Choroid plexus epithelial cell (primary cell): Measurements from ENCODE around the gene OTP.

Source experiments
- DNase-seq: peaks from one replicate; pipeline ENCODE4 v3.0.0-alpha.2; 2010; ENCODE audit warnings: low read depth
- H3K4me3 ChIP-seq: 2 replicates; pipeline ENCODE4 v1.5.1; 2011; ENCODE audit warnings: low read depth, mild to moderate bottlenecking, control low read depth, low read length, moderate library complexity
- TF ChIP-seq, protein P1 (sequence below): conservative IDR thresholded peaks from 2 replicates; pipeline ENCODE4 v1.5.1; 2011; ENCODE audit warnings: low read depth, mild to moderate bottlenecking, control low read depth, inconsistent platforms, low read length, moderate library complexity

The OTP gene

DNA sequence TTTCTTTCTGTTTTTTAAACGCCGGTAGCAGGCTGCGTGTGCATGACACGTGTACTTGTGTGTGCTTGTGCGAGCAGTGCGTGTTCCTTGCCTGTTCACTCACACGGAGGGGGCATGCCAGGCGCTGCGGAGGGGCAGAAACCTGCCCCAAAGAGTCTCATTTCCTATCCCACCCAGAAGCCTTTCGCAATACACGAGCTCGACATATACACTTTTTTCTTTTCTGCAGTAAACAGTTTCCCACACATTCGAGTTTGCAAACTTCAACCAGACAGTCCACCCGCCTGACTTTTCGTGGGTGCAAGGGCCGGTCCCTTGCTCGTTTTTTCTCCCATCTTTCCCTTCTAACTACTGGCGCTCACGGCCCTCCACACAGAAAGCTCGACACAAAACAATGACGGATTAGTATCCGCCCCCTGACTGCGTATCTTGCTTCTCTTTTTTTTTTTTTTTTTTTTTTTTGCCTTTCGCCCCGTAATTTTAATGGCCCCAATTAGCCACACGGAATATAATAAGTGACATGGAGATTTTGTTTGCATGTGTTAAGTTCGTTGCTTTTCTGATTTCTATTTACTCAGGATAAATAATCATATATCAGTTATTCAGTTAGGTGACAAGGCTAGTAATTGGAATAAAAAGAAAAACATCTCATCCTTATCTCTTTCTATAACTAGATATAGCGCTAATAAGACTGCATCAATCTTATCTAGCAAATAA, 5.3 kb upstream of the OTP start:
- TF ChIP-seq, protein P1, sequence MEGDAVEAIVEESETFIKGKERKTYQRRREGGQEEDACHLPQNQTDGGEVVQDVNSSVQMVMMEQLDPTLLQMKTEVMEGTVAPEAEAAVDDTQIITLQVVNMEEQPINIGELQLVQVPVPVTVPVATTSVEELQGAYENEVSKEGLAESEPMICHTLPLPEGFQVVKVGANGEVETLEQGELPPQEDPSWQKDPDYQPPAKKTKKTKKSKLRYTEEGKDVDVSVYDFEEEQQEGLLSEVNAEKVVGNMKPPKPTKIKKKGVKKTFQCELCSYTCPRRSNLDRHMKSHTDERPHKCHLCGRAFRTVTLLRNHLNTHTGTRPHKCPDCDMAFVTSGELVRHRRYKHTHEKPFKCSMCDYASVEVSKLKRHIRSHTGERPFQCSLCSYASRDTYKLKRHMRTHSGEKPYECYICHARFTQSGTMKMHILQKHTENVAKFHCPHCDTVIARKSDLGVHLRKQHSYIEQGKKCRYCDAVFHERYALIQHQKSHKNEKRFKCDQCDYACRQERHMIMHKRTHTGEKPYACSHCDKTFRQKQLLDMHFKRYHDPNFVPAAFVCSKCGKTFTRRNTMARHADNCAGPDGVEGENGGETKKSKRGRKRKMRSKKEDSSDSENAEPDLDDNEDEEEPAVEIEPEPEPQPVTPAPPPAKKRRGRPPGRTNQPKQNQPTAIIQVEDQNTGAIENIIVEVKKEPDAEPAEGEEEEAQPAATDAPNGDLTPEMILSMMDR = no peak
- H3K4me3 ChIP-seq = no peak overlapping the region
- DNase-seq = no peak

DNA sequence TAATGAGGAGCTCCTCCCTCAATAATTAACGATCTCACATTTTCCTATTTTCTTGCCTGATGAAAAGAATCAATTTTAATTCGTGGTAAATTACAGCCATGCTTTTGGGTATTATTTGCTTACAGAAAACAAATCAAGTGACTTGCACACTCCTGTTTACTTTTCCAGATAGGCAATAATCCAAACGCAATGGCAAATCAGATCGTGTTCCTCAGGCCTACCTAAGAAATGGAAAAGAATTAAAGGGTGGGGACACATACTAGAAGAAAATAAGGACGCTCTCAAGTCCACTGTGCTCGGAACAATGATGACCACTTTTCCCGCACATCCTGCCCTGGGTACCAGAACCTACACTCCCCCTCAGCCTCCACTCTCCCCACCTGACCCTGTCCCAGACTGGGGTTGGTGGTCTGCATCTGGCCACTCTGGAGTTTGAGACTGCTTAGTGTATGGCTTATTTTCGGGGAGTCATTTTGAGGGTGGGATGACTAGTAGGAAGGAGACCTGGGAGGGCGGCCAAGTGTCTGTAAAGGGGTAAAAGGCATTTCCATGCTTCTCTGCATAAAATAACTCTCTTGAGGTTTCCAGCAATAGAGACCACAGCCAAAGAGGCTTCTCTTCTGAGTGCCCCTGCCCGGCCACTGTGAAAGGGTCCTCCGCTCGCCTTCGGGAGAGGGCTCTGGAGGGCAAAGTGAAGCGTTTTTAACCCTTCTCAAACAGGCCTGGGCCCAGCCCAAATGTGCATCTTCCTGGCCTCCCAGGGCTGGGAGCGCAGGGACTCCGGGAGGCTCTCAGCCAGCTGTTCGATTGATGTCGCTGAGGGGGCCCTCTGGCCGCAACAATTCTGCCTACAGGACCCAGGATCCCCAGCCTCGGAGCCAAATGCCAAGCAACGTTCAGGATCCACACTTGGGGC, 4.5 kb upstream of the OTP start:
- H3K4me3 ChIP-seq = no peak overlapping the region
- no peak for DNase-seq
- TF ChIP-seq, protein P1 = no peak

DNA sequence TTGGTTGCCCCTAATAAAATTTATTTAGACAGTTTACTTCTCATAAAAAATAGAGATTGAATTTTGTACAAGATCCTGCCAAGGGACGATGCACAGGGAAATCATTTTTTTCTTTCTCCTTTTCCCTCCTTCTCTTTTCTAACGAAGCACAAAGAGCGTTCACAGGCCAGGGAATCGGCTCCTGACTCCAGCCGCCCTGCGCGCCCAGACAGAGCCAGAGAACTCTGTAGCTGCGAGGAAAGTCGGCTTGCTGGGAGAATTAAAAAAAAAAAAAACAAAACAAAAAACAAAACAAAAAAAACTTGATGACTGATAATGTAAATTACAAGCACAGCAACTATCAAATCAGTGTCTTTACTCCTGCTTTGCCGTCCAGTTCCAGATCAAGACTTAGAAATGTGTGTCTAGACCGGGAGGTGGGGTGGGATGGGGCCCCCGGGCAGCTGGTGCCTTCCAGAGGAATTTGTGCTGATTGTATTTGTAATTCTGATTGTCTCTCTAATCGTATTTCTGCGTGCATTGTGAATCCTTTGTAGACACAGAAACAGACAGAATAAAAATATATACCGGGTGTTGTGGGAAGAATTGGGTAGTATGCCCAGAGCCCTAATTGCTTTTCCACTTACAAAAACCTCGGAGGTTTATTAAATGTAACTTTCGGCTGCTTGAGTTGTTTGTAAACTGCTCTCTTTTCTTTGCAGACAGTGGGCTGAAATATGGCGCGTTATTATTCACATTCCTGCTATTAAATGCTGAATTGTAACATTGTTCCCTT, 3.6 kb upstream of the OTP start:
- no peak for DNase-seq
- H3K4me3 ChIP-seq = no peak overlapping the region
- TF ChIP-seq, protein P1 = no peak

DNA sequence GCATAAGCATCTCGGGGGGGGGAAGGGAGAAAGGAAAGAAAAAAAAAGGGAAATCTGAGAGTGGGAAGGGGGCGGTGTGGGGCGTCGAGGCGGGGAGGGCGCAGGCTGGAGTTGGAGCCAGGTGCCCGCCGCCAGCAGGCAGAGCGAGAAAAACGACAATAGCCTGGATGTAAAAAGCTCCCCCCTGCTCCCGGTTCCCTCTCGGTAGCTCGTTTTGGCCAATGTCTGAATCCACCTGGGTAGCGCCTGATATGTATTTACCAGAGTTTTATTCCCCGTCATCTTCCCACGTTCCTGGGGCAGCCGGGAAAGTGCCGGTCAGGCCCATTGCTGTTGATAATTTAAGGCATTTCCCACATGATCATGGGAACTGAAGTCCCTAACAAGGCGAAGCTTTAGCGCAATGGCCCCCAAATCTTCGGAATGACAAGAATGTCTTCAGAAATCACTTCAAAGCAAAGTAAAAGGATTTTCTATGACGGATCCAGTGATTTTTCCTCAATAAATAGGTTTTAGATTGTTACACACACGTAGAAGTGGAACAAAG, 3.0 kb upstream of the OTP start:
- no peak overlapping the region for H3K4me3 ChIP-seq
- DNase-seq = no peak
- TF ChIP-seq, protein P1 = no peak

DNA sequence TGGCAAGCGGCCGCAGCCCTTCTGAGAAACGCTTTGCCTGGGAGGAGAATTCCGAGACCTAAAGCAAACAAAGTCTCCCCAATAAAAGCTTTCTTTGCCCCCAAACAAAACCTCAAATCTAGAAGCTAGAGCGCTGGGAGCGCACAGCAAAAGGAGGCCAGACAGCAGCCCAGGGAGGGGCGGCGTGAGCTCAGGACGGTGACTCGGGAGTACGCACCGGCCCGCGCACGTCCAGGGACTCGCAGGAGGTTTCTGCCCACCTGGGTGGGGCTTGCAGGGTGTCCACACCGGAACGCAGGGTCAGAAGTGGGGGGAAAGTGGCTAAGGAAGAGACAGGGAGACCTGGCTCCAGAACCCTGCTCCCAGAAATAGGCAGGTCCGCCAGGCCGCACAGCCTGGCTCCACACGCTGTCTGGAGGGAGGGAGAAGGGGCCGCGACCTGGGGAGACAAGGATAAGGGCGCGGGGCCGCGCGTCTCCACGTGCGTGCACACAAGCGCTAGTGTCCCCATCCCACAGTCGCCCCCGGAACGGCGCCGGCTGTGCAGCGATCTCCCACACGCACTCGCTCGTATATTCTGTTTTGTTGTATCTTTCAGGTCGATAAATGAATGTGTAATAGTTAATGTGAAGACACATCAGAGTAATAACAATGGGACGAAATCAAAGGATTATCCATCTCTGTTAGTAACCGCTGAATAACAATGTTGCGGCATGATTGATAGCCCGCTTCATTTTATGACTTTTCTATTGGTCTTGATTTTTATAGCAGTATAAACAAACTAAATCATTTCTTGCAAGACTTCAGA, 2.3 kb upstream of the OTP start:
- TF ChIP-seq, protein P1 = no peak
- H3K4me3 ChIP-seq = no peak overlapping the region
- no peak for DNase-seq
